ENCODE data around the gene MRPL51. TPM values are rescaled to one million over a fixed set of nuclear protein-coding genes. Genes with fewer than 3 reads are reported as not detected.

The MRPL51 gene
- polyA plus RNA-seq, 1 donor from 2014 or later: 117 TPM

DNA sequence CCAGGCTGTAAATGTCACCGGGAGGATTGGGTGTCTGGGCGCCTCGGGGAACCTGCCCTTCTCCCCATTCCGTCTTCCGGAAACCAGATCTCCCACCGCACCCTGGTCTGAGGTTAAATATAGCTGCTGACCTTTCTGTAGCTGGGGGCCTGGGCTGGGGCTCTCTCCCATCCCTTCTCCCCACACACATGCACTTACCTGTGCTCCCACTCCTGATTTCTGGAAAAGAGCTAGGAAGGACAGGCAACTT is 42.6 kb upstream of the MRPL51 start:
- H3K9me3 ChIP-seq (ENCODE audit: low read length): no peaks in the 10 kb centered on the region
- peaks cover 4% of the 10 kb centered on the region for H3F3A ChIP-seq (ENCODE audit: insufficient read depth, low read length, poor library complexity, severe bottlenecking)
- peak overlapping the region; percentile 100 for H3K4me3 ChIP-seq (ENCODE audit: low read length)
- peaks cover 9% of the 10 kb centered on the region for H4K20me1 ChIP-seq (ENCODE audit: insufficient read depth)
- TF ChIP-seq TAF1 (IDR thresholded peaks at IDR 0.05; ENCODE audit: low read depth) (no peak), MXI1 (conservative IDR thresholded peaks at IDR 0.05; ENCODE audit: poor library complexity, severe bottlenecking) (no peak), POLR2AphosphoS5 (IDR thresholded peaks at IDR 0.05) (no peak), RAD21 (conservative IDR thresholded peaks at IDR 0.05) (no peak), EZH2 (IDR thresholded peaks at IDR 0.05; ENCODE audit: borderline replicate concordance, insufficient read depth, low read length, poor library complexity, severe bottlenecking) (no peak), EP300 (conservative IDR thresholded peaks at IDR 0.05; ENCODE audit: poor library complexity, severe bottlenecking) (no peak), SMC3 (conservative IDR thresholded peaks at IDR 0.05; ENCODE audit: poor library complexity) (no peak)
- TF ChIP-seq, protein P1, sequence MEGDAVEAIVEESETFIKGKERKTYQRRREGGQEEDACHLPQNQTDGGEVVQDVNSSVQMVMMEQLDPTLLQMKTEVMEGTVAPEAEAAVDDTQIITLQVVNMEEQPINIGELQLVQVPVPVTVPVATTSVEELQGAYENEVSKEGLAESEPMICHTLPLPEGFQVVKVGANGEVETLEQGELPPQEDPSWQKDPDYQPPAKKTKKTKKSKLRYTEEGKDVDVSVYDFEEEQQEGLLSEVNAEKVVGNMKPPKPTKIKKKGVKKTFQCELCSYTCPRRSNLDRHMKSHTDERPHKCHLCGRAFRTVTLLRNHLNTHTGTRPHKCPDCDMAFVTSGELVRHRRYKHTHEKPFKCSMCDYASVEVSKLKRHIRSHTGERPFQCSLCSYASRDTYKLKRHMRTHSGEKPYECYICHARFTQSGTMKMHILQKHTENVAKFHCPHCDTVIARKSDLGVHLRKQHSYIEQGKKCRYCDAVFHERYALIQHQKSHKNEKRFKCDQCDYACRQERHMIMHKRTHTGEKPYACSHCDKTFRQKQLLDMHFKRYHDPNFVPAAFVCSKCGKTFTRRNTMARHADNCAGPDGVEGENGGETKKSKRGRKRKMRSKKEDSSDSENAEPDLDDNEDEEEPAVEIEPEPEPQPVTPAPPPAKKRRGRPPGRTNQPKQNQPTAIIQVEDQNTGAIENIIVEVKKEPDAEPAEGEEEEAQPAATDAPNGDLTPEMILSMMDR (IDR thresholded peaks at IDR 0.05; ENCODE audit: poor library complexity, severe bottlenecking): no peak
- TF ChIP-seq, protein P2, sequence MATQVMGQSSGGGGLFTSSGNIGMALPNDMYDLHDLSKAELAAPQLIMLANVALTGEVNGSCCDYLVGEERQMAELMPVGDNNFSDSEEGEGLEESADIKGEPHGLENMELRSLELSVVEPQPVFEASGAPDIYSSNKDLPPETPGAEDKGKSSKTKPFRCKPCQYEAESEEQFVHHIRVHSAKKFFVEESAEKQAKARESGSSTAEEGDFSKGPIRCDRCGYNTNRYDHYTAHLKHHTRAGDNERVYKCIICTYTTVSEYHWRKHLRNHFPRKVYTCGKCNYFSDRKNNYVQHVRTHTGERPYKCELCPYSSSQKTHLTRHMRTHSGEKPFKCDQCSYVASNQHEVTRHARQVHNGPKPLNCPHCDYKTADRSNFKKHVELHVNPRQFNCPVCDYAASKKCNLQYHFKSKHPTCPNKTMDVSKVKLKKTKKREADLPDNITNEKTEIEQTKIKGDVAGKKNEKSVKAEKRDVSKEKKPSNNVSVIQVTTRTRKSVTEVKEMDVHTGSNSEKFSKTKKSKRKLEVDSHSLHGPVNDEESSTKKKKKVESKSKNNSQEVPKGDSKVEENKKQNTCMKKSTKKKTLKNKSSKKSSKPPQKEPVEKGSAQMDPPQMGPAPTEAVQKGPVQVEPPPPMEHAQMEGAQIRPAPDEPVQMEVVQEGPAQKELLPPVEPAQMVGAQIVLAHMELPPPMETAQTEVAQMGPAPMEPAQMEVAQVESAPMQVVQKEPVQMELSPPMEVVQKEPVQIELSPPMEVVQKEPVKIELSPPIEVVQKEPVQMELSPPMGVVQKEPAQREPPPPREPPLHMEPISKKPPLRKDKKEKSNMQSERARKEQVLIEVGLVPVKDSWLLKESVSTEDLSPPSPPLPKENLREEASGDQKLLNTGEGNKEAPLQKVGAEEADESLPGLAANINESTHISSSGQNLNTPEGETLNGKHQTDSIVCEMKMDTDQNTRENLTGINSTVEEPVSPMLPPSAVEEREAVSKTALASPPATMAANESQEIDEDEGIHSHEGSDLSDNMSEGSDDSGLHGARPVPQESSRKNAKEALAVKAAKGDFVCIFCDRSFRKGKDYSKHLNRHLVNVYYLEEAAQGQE (IDR thresholded peaks at IDR 0.05; ENCODE audit: borderline replicate concordance): no peak
- H3K4me2 ChIP-seq (ENCODE audit: low read length): peak overlapping the region; percentile 92
- peak overlapping the region; percentile 98 for H3K27ac ChIP-seq (ENCODE audit: low read length)
- H3K79me2 ChIP-seq (replicated peaks; ENCODE audit: insufficient read depth, low read length): peaks cover 20% of the 10 kb centered on the region
- H2AFZ ChIP-seq (ENCODE audit: low read depth, low read length): no peak overlapping the region
- no peaks in the 10 kb centered on the region for H3K27me3 ChIP-seq (ENCODE audit: insufficient read depth, low read depth, low read length)
- peak overlapping the region; percentile 99 for H3K9ac ChIP-seq (ENCODE audit: low read length)
- no peaks in the 10 kb centered on the region for H3K9me2 ChIP-seq (ENCODE audit: insufficient read depth, low read length)
- peaks cover 11% of the 10 kb centered on the region for H3K36me3 ChIP-seq (ENCODE audit: insufficient read depth, low read length)

DNA sequence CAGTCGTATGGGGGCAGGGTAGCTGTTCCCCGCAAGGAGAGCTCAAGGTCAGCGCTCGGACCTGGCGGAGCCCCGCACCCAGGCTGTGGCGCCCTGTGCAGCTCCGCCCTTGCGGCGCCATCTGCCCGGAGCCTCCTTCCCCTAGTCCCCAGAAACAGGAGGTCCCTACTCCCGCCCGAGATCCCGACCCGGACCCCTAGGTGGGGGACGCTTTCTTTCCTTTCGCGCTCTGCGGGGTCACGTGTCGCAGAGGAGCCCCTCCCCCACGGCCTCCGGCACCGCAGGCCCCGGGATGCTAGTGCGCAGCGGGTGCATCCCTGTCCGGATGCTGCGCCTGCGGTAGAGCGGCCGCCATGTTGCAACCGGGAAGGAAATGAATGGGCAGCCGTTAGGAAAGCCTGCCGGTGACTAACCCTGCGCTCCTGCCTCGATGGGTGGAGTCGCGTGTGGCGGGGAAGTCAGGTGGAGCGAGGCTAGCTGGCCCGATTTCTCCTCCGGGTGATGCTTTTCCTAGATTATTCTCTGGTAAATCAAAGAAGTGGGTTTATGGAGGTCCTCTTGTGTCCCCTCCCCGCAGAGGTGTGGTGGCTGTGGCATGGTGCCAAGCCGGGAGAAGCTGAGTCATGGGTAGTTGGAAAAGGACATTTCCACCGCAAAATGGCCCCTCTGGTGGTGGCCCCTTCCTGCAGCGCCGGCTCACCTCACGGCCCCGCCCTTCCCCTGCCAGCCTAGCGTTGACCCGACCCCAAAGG is 42.1 kb upstream of the MRPL51 start:
- Histone ChIP-seq H2AFZ (ENCODE audit: low read depth, low read length) (peak overlapping the region; percentile 21), H3K27ac (ENCODE audit: low read length) (peak overlapping the region; percentile 98), H3K4me3 (ENCODE audit: low read length) (peak overlapping the region; percentile 100), H3K9me3 (ENCODE audit: low read length) (no peaks in the 10 kb centered on the region), H3F3A (ENCODE audit: insufficient read depth, low read length, poor library complexity, severe bottlenecking) (peaks cover 4% of the 10 kb centered on the region), H3K9ac (ENCODE audit: low read length) (peak overlapping the region; percentile 99), H4K20me1 (ENCODE audit: insufficient read depth) (peaks cover 9% of the 10 kb centered on the region), H3K79me2 (replicated peaks; ENCODE audit: insufficient read depth, low read length) (peaks cover 20% of the 10 kb centered on the region), H3K9me2 (ENCODE audit: insufficient read depth, low read length) (no peaks in the 10 kb centered on the region), H3K36me3 (ENCODE audit: insufficient read depth, low read length) (peaks cover 11% of the 10 kb centered on the region), H3K4me2 (ENCODE audit: low read length) (peak overlapping the region; percentile 92), H3K27me3 (ENCODE audit: insufficient read depth, low read depth, low read length) (no peaks in the 10 kb centered on the region)
- TF ChIP-seq SMC3 (conservative IDR thresholded peaks at IDR 0.05; ENCODE audit: poor library complexity) (no peak), EZH2 (IDR thresholded peaks at IDR 0.05; ENCODE audit: borderline replicate concordance, insufficient read depth, low read length, poor library complexity, severe bottlenecking) (no peak), MXI1 (conservative IDR thresholded peaks at IDR 0.05; ENCODE audit: poor library complexity, severe bottlenecking) (peak; percentile 73), RAD21 (conservative IDR thresholded peaks at IDR 0.05) (peak; percentile 28), TAF1 (IDR thresholded peaks at IDR 0.05; ENCODE audit: low read depth) (peak; percentile 22), POLR2AphosphoS5 (IDR thresholded peaks at IDR 0.05) (peak; percentile 68), EP300 (conservative IDR thresholded peaks at IDR 0.05; ENCODE audit: poor library complexity, severe bottlenecking) (peak; percentile 37)
- TF ChIP-seq, protein P2 (IDR thresholded peaks at IDR 0.05; ENCODE audit: borderline replicate concordance): peak; percentile 63
- TF ChIP-seq, protein P1 (IDR thresholded peaks at IDR 0.05; ENCODE audit: poor library complexity, severe bottlenecking): no peak

All from neural cell (in vitro differentiated cells).